ENCODE measurements around the gene ARHGDIA.

The ARHGDIA gene

DNA sequence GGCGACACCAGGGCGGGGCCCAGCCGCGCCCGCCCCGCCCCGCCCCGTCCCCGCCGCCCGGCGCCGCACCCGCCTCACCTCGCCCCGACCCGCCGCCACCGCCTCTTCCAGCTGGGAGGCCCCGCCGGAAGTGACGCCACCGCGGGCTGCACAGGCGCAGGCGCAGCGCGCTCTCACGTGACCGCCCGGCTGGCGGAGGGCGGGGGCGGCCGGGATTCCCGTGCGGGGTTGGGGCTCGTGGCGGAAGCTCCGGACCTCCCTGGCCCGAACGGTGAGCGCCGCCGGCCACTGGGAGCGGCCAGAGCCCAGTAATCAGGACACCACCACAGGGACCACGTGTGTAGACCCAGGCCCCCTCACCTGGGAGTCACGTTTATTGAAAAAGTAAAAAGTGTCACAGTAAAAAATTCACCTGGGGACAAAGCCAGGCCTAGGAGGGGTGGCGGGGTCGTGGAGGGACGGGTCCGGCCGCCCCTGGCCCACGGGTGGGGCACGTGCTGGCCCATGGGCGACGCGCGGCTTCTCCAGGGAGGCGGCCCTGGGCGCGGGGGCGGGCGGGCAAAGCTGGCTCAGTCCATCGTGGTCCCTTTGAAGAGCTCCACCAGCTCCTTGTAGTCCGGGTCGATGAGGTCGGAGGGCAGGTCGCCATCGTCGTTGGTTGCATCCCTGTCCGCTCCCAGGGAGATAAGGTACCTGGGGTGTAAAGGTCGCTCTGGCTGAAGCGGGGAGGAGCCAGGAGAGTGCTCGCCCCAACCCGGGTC lies 37.8 kb downstream of the ARHGDIA start, which contains the start of gene MCRIP1:
Gene MCRIP1 (minus strand): TSS at position 132 of the 761 bp plus-strand sequence. CDS start 8,785 bp downstream, outside the sequence.
- no peaks in the 10 kb centered on the region for H3K9me3 ChIP-seq (ENCODE audit: low read length)
- peak within 1 kb of the TSS; percentile 95 for H3K4me3 ChIP-seq (ENCODE audit: low read length)
- H2AFZ ChIP-seq (ENCODE audit: low read depth, low read length) = peak within 1 kb of the TSS; percentile 38
- H3K27me3 ChIP-seq (ENCODE audit: insufficient read depth, low read length) = no peaks in the 10 kb centered on the region
- no peaks in the 10 kb centered on the region for H3K36me3 ChIP-seq (ENCODE audit: insufficient read depth, low read length)
- peaks cover 13% of the 10 kb centered on the region for H3K4me1 ChIP-seq (ENCODE audit: insufficient read depth, low read length)

GRCh38 chr17:81832608-81833159 lies 38.5 kb downstream of the ARHGDIA start:
- H3K27me3 ChIP-seq (ENCODE audit: insufficient read depth, low read length) = no peaks in the 10 kb centered on the region
- H3K9me3 ChIP-seq (ENCODE audit: low read length) = no peaks in the 10 kb centered on the region
- H2AFZ ChIP-seq (ENCODE audit: low read depth, low read length) = no peak overlapping the region
- peak overlapping the region; percentile 59 for H3K4me3 ChIP-seq (ENCODE audit: low read length)
- H3K36me3 ChIP-seq (ENCODE audit: insufficient read depth, low read length) = no peaks in the 10 kb centered on the region
- peaks cover 13% of the 10 kb centered on the region for H3K4me1 ChIP-seq (ENCODE audit: insufficient read depth, low read length)

DNA sequence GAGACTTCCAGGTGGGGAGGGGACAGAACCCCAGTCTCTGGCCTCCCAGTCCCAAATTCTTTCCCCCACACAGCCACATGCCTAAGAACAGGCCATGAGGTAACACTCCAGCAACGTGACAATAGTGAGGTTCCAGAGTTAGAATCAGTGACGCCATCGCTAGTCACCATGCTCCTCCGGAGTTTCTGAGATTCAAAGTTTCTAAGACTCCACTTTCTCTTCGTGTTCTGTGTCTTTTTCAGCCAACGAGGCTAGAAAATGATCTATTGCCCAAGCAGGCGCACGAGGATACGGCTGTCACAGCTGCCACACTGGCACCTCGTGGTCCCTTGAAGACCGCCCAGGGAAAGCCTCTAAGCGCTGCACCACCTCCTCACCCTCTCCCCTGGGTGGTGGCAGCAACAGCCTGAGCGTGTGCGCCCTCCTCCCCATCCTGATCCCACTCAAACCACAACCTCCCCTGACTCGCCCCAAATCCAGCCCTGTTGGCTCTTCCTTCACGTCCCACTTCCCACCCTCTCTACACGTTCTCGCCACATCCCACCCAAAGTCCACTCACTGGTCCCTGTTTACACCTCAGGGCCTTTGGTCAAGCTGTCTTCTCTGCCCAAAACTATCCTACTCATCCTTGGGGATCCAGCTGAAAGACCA lies 39.1 kb downstream of the ARHGDIA start:
- no peaks in the 10 kb centered on the region for H3K9me3 ChIP-seq (ENCODE audit: low read length)
- no peaks in the 10 kb centered on the region for H3K36me3 ChIP-seq (ENCODE audit: insufficient read depth, low read length)
- no peak overlapping the region for H2AFZ ChIP-seq (ENCODE audit: low read depth, low read length)
- H3K27me3 ChIP-seq (ENCODE audit: insufficient read depth, low read length) = no peaks in the 10 kb centered on the region
- peak overlapping the region; percentile 59 for H3K4me3 ChIP-seq (ENCODE audit: low read length)
- peaks cover 13% of the 10 kb centered on the region for H3K4me1 ChIP-seq (ENCODE audit: insufficient read depth, low read length)

DNA sequence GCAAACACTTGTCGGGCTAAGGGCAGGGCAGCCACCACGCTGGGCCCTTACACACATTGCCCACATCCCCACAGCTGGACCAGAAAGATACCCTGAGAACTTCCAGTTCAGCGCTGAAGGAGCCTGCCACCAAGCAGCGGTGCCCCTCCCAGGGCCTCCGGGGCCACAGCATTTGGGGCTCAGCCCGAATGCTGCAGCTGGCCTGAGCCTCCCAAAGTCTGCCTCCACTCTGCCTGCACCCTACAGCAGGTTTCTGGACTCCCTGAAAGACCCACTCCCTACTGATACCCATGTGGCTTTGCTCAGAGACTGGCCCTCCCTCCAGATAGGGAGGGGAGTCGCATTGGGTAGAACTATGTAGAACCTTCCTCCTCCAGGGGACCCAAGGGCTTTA lies 39.6 kb downstream of the ARHGDIA start:
- Histone ChIP-seq H3K4me3 (ENCODE audit: low read length) (peak overlapping the region; percentile 59), H2AFZ (ENCODE audit: low read depth, low read length) (no peak overlapping the region), H3K36me3 (ENCODE audit: insufficient read depth, low read length) (no peaks in the 10 kb centered on the region), H3K27me3 (ENCODE audit: insufficient read depth, low read length) (no peaks in the 10 kb centered on the region), H3K4me1 (ENCODE audit: insufficient read depth, low read length) (peaks cover 13% of the 10 kb centered on the region), H3K9me3 (ENCODE audit: low read length) (no peaks in the 10 kb centered on the region)

GRCh38 chr17:81829858-81830257 lies 41.3 kb downstream of the ARHGDIA start:
- no peak overlapping the region for H2AFZ ChIP-seq (ENCODE audit: low read depth, low read length)
- H3K4me1 ChIP-seq (ENCODE audit: insufficient read depth, low read length) = peaks cover 13% of the 10 kb centered on the region
- H3K27me3 ChIP-seq (ENCODE audit: insufficient read depth, low read length) = no peaks in the 10 kb centered on the region
- no peaks in the 10 kb centered on the region for H3K9me3 ChIP-seq (ENCODE audit: low read length)
- no peak overlapping the region for H3K4me3 ChIP-seq (ENCODE audit: low read length)
- H3K36me3 ChIP-seq (ENCODE audit: insufficient read depth, low read length) = peaks cover 6% of the 10 kb centered on the region

DNA sequence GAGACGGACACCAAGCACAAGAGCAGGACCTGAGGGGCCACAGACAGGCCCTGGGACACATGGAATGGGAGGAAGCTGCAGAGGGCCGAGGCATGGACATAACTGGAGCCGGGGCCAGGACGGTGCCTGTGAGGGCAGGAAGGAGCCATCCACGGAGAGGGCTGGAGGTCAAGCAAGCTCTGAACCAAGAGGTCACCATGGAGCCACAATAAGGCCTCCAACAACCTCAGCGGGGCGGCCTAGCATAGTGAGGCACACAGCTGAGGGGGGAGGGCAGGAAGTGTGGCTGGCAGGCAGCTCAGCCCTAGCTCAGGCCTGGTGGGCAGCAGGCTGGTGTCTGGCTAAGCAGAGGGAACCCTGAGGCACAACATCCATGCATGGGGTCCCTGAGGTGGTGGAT lies 42.5 kb downstream of the ARHGDIA start:
- H2AFZ ChIP-seq (ENCODE audit: low read depth, low read length) = no peak overlapping the region
- H3K36me3 ChIP-seq (ENCODE audit: insufficient read depth, low read length) = peaks cover 6% of the 10 kb centered on the region
- H3K9me3 ChIP-seq (ENCODE audit: low read length) = no peaks in the 10 kb centered on the region
- peaks cover 10% of the 10 kb centered on the region for H3K4me1 ChIP-seq (ENCODE audit: insufficient read depth, low read length)
- no peaks in the 10 kb centered on the region for H3K27me3 ChIP-seq (ENCODE audit: insufficient read depth, low read length)
- no peak overlapping the region for H3K4me3 ChIP-seq (ENCODE audit: low read length)

GRCh38 chr17:81825841-81826466 lies 45.2 kb downstream of the ARHGDIA start:
- Histone ChIP-seq H3K4me1 (ENCODE audit: insufficient read depth, low read length) (no peaks in the 10 kb centered on the region), H2AFZ (ENCODE audit: low read depth, low read length) (no peak overlapping the region), H3K27me3 (ENCODE audit: insufficient read depth, low read length) (no peaks in the 10 kb centered on the region), H3K4me3 (ENCODE audit: low read length) (no peak overlapping the region), H3K9me3 (ENCODE audit: low read length) (no peaks in the 10 kb centered on the region), H3K36me3 (ENCODE audit: insufficient read depth, low read length) (peaks cover 10% of the 10 kb centered on the region)

- Histone ChIP-seq H3K4me3 (ENCODE audit: low read length) (no peak overlapping the region), H2AFZ (ENCODE audit: low read depth, low read length) (no peak overlapping the region), H3K9me3 (ENCODE audit: low read length) (no peaks in the 10 kb centered on the region), H3K27me3 (ENCODE audit: insufficient read depth, low read length) (no peaks in the 10 kb centered on the region), H3K4me1 (ENCODE audit: insufficient read depth, low read length) (no peaks in the 10 kb centered on the region), H3K36me3 (ENCODE audit: insufficient read depth, low read length) (peaks cover 10% of the 10 kb centered on the region)
Observed at GRCh38 chr17:81824595-81824994, 46.5 kb downstream of the ARHGDIA start.

DNA sequence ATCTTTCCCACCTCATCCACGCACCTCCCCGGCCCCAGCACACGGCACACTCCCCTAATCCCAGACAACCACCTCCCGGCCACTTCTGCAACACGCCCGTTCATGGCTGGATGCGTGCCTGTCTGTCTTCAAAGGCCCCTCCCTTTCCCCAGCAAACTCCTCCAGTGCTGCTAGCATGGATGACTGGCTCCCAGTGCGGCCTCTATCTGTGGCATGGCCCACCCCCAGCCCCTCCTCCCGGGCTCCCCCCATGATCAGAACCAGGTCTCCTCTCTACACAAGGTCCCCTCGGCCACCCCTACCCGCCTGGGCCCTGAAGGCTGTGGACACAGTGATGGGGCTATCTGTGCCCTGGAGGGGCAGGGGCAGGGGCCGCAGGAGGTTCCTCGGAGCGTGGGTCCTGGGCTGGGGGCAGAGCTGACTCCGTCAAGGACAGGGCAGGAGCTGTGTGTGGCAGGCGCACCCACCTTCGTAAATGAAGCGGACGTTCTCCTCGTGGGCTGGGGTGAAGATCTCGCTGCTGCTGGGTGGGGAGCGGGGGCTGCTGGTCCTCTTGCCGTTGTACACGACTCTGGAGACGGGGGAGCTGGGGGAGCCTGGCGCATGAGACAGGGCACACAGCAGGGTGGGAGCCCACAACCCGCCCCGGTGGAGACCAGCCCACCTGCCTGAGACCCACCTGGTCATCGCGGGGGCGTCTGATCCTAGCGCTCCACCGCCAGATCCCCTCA lies 47.2 kb downstream of the ARHGDIA start:
- H3K36me3 ChIP-seq (ENCODE audit: insufficient read depth, low read length) = peaks cover 10% of the 10 kb centered on the region
- H2AFZ ChIP-seq (ENCODE audit: low read depth, low read length) = no peak overlapping the region
- no peaks in the 10 kb centered on the region for H3K27me3 ChIP-seq (ENCODE audit: insufficient read depth, low read length)

GRCh38 chr17:81822996-81823819 lies 47.9 kb downstream of the ARHGDIA start:
- no peak overlapping the region for H2AFZ ChIP-seq (ENCODE audit: low read depth, low read length)
- no peaks in the 10 kb centered on the region for H3K9me3 ChIP-seq (ENCODE audit: low read length)
- H3K4me3 ChIP-seq (ENCODE audit: low read length) = no peak overlapping the region
- no peaks in the 10 kb centered on the region for H3K27me3 ChIP-seq (ENCODE audit: insufficient read depth, low read length)
- no peaks in the 10 kb centered on the region for H3K4me1 ChIP-seq (ENCODE audit: insufficient read depth, low read length)
- H3K36me3 ChIP-seq (ENCODE audit: insufficient read depth, low read length) = peaks cover 10% of the 10 kb centered on the region

More for the DNA sequence above, 47.2 kb downstream of the ARHGDIA start:
- no peak overlapping the region for H3K4me3 ChIP-seq (ENCODE audit: low read length)
- H3K9me3 ChIP-seq (ENCODE audit: low read length) = no peaks in the 10 kb centered on the region
- H3K4me1 ChIP-seq (ENCODE audit: insufficient read depth, low read length) = no peaks in the 10 kb centered on the region

GRCh38 chr17:81822312-81822637 lies 48.9 kb downstream of the ARHGDIA start:
- Histone ChIP-seq H3K9me3 (ENCODE audit: low read length) (no peaks in the 10 kb centered on the region), H3K4me1 (ENCODE audit: insufficient read depth, low read length) (no peaks in the 10 kb centered on the region), H3K4me3 (ENCODE audit: low read length) (no peak overlapping the region), H3K36me3 (ENCODE audit: insufficient read depth, low read length) (peaks cover 10% of the 10 kb centered on the region), H2AFZ (ENCODE audit: low read depth, low read length) (no peak overlapping the region), H3K27me3 (ENCODE audit: insufficient read depth, low read length) (no peaks in the 10 kb centered on the region)

GRCh38 chr17:81821603-81822311 lies 49.4 kb downstream of the ARHGDIA start:
- H3K36me3 ChIP-seq (ENCODE audit: insufficient read depth, low read length) = peaks cover 10% of the 10 kb centered on the region
- H3K27me3 ChIP-seq (ENCODE audit: insufficient read depth, low read length) = no peaks in the 10 kb centered on the region
- H3K4me1 ChIP-seq (ENCODE audit: insufficient read depth, low read length) = no peaks in the 10 kb centered on the region
- H3K4me3 ChIP-seq (ENCODE audit: low read length) = no peak overlapping the region
- H2AFZ ChIP-seq (ENCODE audit: low read depth, low read length) = no peak overlapping the region
- no peaks in the 10 kb centered on the region for H3K9me3 ChIP-seq (ENCODE audit: low read length)
